M059J (cell line): Measurements from ENCODE around the gene STUB1. TPM values are rescaled to one million over a fixed set of nuclear protein-coding genes. Genes with fewer than 3 reads are reported as not detected.
A peak's percentile ranks its signal among the peaks of the same experiment; 100 is the strongest.

Source experiments
- DNase-seq: peaks from one replicate; pipeline ENCODE4 v3.0.0-alpha.2; 2012; ENCODE audit warnings: low read depth
- total RNA-seq: library from RNA; depleted of rRNA; stranded (reverse); fragments of >200 nt; shearing (Covaris generic); gene quantifications from 2 replicates; pipeline ENCODE4 v1.2.3, GENCODE V29; 2014

The STUB1 gene
- total RNA-seq, 1 experiment from 2014 or later, result 153 TPM

DNA sequence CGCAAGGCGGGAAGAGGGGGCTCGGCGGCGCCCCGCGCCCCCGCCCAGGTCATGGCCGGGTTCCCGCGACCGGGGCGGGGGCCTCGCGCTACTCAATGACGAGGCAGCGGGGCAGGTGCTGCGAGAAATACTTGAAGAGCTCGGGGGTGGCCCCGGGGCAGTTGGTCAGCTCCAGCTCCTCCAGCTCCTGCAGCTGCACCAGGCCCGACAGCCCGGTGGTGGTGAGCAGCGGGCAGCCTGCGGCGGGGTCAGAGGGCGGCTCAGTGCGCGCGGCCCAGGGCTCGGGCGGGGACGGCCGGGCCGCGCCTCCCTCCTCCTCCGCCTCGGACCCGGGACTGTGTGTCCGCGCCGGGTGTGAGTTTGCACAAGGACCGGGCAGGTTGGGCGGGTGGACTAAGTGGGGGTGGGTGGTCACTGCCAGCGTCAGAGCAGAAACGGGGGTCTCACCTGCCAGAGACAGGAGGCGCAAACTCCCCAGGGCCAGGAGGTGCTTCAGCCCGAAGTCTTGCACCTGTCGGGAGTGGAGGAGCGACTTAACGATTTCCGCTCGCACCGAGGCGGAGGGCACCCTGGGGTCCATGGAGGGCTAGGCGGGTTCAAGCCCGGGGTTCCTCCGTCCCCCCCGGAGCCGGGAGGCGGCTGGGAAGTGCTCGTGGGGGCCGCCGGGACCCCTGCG lies 14.1 kb downstream of the STUB1 start:
- DNase-seq, result no peak

GRCh38 chr16:694863-695354 lies 14.7 kb downstream of the STUB1 start:
- no peak for DNase-seq

GRCh38 chr16:695355-696089 lies 15.3 kb downstream of the STUB1 start:
- no peak for DNase-seq

DNA sequence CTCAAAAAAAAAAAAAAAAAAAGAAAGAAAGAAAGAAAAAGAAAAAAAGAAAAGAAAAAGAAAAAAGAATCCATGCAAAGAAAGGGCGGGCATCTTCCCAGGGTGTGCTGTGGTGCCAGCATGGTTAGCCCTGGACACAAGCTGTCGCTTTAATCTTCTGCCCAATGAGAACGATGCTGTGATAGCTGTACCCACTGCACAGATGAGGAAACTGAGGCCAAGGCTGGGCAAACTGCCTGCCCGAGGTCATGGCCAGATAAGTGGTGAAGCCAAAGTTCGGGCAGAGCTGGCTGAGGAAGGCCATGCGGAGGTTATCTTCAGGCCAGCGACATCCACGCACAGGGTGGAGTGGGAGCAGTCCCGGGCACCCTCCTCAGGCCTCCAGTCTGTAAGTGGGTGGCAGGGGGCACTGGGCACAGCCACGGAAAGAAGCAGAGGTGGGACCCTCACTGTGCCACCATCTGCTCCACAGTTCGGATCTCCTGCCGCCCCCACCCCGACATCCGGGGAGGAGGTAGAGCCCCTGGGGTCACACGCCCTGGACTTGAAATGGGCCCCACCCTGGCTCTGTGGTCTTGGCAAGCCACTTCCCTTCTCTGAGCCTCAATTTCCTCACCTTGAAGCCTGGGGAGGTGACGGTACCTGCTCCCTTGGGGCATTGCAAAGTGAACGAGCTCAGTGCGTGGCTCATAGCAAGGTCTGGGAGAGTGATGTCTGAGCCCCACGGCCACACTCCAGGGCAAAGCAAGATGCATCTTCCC lies 18.9 kb downstream of the STUB1 start:
- no peak for DNase-seq

GRCh38 chr16:700684-701584 lies 20.7 kb downstream of the STUB1 start:
- no peak for DNase-seq

DNA sequence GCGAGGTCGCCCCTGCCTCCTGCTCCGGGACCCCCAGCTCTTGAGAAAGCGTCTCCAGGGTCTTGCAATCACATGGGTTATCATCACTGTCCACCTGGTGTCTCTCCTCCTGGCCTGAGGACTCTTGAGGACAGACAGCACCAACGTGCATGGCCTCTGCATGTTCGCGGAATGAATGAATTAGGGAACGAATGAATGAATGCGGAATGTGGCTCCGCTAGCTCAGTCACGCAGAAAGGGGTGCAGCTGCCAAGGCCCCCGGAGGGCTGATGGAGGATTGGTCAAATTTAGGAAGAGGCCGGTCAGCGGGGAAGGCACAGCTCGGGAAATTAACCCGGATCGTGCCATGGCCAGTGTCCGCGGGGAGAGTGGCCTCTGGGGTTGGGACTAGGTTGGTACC lies 22.1 kb downstream of the STUB1 start:
- no peak for DNase-seq

DNA sequence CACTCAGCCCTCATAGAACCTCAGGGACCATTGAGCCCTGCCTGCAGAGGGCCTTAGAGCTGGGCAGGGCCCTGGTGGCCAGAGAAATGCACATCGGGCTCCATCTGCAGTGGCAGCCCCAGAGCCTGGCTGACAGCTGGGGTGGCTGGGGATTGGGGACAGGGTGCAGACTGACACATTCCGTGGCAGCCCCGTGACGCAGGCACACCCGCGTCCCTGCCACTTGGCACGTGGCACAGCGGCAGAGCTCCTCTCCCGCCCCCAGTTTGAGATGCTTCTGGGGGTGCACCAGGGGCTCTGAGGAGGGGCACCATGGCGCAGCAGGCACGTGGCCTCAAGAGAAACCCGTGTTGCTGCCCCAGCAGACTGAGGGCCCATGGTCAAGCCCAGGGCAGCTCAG lies 23.2 kb downstream of the STUB1 start:
- no peak for DNase-seq

- no peak for DNase-seq
Observed at GRCh38 chr16:704047-704446, 23.8 kb downstream of the STUB1 start.

- no peak for DNase-seq
Observed at GRCh38 chr16:704552-705380, 24.6 kb downstream of the STUB1 start.

DNA sequence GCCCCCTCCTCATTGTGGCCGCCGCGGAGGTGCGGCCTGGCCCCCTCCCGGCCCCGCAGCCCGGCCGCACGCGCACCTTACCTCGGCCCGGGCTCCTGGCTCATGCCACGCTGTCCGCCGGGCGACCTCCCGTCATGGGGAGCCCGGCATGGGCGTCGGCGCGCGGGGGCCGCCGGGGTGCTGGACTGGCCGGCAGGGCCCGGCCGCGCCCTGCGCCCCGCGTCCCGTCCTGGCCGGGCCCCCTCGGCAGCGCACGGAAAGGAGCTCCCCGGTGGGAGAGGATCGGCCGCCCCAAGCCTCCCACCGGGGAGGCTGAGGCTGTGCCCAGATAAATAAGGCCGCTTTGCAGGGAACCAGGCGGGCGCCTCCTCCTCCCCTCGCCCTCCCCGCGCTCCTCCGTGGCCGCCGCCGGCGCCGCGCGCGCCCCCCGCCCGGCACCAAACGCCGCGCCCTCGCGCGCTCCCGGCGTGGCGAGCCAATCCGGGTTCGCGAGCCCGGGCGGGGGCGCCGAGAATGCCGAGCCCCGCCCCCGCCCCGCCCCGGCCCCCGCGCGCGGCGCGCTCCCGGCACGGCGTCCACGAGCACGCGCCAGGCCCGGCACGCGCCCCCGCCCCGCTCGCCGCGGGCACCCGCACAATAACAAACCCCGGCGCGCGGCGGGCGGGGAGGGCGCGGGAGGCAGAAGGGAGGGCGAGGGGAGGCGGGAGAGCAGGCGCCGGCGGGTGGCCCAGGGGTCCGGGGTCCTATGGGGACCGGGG lies 25.4 kb downstream of the STUB1 start, which contains the start of gene FBXL16:
TSS of gene FBXL16 (minus strand) at position 371 of the 758 bp plus-strand sequence. CDS start 8,396 bp downstream, outside the sequence.
- DNase-seq, result peak; percentile 51

- DNase-seq, result no peak
Observed at GRCh38 chr16:706189-707061, 26.2 kb downstream of the STUB1 start.

- no peak for DNase-seq
Observed at GRCh38 chr16:707062-707538, 26.9 kb downstream of the STUB1 start.

- no peak for DNase-seq
Observed at GRCh38 chr16:708019-708418, 27.8 kb downstream of the STUB1 start.

GRCh38 chr16:708959-709358 lies 28.7 kb downstream of the STUB1 start:
- DNase-seq, result no peak

GRCh38 chr16:709566-710499 lies 29.6 kb downstream of the STUB1 start:
- DNase-seq, result peak; percentile 89

- no peak for DNase-seq
Observed at GRCh38 chr16:710500-711075, 30.4 kb downstream of the STUB1 start.

DNA sequence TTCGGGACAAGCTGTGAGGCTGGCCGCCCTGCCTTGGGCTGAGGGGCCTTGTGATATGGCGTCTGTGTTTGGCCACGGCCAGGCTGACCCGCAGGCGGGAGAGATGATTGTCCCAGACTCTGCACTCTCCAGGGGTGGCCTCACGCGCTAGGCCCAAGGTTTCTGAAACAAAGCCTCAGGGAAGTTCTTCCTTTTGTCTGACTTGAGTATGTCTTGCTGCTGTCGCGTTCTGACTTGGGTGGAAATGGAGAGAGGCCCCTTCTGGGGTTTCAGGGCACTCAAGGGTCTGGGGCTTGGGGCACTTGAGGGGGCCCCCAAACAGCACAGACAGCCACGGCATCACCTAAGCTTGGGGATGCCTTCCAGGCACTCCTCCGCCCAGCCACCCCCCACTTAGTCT lies 30.9 kb downstream of the STUB1 start:
- no peak for DNase-seq
